Measurements from ENCODE around the gene HOMER1.
"Not testable (repeated sequence)": the region's sequence is repeated elsewhere in the genome, so short reads cannot be mapped to it uniquely, and the experiment has no call there.

The HOMER1 gene

GRCh38 chr5:79516986-79517385, 3.1 kb upstream of the HOMER1 start:
- no peak for DNase-seq

GRCh38 chr5:79516331-79516730, 2.4 kb upstream of the HOMER1 start:
- not testable (repeated sequence) for DNase-seq

DNA sequence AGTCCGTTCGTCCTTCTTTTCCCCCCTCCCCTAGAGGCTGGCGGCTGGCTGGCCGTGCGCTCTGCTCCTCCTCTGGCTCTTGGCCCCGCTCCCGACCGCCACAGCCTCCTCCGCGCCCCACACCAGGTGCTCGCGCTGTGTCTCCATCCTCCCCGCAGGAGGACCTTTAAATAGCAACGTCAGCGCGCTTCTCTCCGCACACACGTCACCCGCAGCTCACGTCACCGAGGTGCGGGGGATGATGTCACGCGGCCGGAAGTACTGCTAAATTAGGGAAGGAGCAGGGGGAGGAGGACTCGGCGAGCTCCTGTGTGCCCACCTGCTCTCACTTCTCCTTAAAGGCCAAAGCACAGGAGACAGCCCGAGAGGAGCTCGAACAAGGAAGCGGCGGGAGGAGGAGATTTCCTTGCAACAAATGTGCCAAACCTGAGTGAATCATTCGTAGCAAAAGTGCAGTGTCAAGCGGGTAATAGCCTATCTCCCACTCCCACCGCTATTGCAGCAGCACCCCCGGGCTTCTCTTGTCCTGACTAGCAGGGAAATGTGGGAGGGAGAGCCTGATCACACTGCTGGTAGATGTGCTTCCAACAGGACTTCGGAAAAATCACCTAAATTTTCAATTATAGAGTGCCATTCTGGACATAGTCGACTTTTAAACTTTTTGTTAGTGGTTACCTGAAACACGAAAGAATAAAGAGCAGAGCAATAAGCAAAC, 614 bp upstream of the HOMER1 start:
- peak; percentile 94 for DNase-seq

DNA sequence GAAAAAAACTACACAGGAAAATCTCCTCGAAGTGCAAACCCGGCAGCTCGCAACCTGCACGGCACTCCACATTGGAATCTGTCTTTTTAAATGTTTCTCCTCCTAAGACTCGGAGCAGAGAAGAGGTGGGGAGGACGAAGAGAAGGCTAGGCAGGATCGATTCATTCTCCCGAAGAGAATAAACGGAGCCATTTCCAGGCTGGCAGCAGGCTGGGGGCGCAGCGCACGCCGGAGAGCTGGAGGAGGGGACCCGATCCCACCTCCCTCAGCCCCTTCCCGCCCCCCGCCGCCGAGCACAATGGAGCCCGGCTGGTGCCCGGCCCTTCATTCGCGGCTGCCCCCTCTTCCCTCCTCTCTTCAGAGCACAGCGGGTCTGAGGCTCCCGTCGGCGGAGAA, 628 bp downstream of the HOMER1 start:
- DNase-seq: peak; percentile 10

GRCh38 chr5:79512471-79513307, 1.2 kb downstream of the HOMER1 start:
- DNase-seq: peak; percentile 19

DNA sequence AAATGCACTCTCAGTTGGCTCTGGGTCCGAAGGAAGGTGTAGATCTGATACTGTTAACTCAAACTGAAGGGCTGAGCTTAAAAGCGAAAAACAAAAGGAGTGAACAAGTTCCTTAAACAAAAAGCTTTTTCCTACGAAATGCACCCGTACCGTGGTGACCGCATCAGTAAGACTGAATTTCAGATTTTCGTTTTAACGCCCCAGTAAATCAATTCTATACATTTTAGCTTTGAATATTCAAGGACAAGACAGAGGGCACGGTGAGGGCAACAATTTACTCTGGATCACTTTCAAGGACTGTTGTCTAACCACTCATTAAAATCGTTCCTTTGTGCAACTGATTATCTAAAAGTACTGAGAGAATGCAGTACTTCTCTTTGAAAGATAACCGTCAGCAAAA, 1.9 kb downstream of the HOMER1 start:
- DNase-seq: no peak

- no peak for DNase-seq
Measured at GRCh38 chr5:79510638-79511037, 3.3 kb downstream of the HOMER1 start.

GRCh38 chr5:79509244-79509885, 4.6 kb downstream of the HOMER1 start:
- DNase-seq: no peak

DNA sequence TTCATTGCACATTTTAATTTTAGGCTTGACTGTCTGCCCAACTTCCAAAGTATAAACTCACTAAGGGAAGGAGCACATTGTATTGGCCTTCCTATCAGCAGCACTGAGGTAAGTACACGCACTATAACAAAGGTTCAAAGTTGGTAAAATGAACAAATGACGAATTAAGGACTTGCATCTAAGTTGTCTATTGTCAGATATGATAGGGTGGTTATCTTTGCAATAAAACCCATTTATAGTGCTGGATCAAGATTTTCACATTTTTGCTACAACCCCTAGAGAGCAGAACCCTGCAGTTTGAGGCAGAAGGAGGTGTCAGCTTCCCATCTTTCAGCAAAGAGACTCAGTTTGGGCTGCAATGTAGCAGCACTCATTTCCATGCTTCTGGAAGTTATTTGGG, 5.1 kb downstream of the HOMER1 start:
- no peak for DNase-seq

GRCh38 chr5:79508354-79508753, 5.6 kb downstream of the HOMER1 start:
- no peak for DNase-seq

DNA sequence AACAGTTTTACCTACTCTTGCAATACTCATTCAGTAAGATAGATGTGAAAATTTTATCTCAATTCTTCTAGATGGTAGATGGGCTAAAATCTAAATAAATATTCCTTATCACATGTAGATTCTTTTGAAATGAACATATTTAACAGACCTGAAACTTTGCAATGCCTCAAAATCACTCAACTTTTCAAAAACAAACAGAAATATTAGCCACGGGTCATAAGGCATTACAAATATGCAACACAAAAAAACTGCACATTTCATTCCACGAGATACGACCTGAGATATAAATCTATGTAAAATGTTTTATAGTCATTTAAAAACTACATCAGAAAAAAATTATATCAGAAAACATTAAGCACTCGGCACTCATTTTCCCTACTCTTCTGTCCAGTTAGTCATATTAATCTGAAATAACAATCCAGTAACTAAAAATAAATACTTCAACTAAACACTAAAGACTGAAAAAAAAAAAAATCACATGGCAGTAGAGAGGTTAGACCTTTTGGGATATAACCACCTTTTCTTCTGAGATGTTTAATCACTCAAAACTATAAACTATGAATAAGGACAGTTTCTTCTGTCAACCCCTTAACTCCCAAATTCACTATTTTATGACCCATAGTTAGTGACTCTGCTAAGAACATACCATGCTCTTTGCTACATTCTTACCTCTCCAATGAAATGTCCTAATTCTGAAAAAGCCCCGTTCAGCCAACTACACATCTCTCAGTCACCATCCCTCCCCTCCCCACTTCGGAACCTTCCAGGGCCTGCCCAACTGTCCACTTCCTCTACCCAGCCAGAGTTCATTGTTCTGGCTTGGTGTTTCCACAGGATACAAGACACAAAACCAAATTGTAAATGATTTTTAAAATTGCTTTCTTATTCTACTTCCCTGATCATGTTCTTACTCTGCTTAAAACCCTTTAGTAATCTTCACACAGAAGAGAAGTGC, 6.4 kb downstream of the HOMER1 start:
- no peak for DNase-seq

GRCh38 chr5:79505138-79505537, 8.8 kb downstream of the HOMER1 start:
- DNase-seq: no peak

DNA sequence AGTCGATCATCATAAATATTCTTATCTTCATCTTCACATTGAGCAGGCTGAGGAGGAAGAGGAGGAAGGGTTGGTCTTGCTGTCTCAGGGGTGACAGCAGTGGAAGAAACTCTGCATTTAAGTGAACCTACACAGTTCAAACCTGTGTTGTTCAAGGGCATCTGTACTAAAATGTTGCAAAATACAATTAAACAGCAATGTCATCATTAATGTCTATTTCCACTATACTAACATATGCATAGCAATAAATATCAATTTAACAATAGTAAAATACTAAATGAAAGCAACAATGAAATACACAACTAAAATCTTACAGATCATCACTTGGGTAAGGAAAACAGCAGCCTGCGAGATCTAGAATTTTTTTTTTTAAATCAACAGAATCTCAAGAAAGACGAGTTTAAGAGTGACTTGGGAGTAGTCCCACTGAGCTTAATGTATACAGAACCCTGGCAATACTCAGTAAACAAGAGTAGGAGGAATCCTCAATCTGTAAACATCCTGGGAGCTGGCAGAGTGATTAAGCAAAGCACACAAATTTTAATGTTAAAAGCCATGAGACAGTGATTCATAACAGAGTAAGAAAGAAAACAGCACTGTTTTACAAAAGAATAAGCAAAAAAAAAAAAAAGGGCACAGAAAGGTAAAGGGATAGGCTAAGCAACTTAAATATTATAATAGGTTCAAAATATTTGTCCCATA, 10.0 kb downstream of the HOMER1 start:
- no peak for DNase-seq

DNA sequence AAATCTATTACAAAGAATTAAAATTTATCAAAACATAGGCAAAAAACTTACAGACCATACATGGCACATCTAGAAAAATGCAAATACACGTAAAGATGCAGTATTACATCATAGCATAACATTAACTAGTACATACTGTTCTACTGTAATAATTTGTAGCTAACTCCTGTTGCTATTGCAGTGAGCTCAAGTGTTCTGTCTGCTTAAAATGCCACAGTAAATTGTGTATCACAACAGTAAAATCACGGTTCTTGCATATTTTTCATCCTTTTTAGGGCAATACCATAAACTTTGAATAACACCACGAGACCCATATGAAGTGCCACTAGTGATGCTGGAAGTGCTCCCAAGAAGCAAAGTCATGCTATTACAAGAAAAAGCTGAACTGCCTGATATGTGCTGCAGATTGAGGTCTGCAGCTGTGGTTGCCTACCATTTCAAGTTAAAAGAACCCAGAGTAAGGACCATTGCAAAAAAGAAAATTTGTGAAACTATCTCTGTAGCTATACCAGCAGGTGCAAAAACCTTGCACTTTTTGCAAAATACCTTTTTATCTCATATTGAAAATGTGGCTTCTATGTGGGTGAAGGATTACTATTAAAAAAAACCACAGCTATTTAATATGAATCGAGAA, 14.2 kb downstream of the HOMER1 start:
- no peak for DNase-seq

GRCh38 chr5:79495311-79495710, 18.6 kb downstream of the HOMER1 start:
- no peak for DNase-seq

DNA sequence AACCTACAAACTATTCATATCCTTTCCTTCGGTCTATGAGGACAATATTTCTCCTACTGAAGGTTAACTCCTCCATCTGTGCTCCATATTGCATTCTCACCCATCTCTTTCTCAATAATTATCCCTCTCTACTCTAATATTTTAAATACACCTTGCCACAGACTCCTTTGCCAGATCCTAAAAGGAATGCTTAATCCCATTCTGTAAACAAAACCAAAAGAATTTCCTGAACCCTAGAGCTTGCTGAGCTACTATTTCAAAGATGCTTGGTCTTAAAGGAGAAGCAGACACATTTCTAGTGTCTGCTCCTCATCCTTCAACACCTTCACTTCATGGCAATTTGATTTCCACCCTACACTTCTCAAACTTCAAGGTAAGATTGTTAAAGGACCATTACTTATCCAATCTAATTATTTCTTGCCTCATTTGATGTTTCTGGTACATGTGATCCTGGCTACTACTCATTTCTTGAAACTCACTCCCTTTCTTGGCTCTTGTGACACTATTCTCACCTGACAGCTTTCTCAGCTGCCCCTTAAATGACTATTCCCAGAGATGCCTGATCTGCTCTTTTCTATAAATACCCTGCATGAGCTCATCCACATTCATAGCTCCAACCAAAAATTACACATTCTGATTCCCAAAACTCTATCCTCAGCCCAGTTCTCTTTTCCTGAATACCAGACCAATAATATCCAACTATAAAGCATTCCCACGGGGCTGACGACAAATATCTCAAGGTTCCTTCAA, 20.2 kb downstream of the HOMER1 start:
- no peak for DNase-seq

DNA sequence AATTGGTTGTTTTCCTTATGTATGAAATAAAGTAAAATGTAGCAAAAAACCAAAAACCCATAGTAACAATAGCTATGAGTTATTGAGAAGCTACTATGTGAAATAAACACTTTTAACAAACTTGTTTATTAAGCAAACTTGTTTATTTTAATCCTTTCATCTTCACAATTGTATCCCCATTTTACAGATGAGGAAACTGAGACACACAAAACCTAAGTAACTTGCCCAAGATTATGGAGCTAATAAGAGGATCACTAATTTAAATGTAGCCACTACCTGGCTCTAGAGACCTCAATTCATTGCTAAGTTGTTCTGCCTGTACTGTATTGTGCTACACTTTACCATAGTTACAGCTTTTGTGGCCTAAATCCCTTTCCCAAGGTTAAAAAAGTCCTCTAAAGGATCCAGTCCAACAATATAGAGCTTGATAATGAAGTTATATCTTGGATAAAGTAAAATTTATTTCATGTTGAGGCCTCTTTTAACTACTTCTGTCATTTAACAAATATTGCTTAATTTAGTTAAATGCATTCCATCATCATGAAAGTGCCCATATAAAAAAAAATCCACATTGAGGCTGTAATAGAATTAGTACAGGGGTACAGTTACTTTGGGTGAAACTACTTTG, 22.1 kb downstream of the HOMER1 start:
- no peak for DNase-seq

- DNase-seq: no peak
Measured at GRCh38 chr5:79490323-79490936, 23.5 kb downstream of the HOMER1 start.

DNA sequence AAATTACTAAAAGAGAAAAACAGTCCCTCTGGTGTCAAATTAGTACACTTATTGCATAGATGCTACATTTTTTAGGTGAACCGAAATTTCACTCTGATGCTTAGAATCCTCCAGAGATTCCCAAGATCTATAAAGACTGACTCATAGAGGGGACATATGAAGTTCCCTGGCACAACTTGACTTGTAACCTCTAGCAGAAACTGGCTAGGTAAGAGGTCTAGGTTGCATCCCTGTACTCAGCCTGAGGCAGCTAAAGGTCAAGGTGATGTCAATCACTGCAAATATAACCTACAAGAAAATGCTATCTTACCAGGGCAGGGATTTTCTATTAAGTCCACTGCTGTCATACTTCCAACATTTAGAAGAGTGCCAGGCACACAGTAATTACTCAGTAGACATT, 24.2 kb downstream of the HOMER1 start:
- no peak for DNase-seq

DNA sequence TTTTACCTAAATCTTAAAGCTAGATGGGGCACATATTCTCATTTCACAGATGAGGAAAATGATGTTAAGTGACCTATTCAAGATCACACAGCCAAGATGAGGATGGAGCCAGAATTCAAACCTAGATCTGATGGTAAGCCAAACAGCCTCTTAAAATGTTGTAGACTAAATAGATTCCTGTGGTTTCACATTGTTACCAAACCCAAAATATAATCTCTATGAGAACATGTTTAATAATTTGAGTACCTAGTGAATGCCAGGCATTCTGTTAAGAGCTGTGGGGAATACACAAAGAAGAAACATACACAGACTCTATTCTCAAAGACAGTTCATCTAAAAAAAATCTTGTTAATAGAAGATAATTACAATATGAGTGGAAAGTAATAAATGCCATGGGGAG, 25.2 kb downstream of the HOMER1 start:
- peak; percentile 65 for DNase-seq

Measured in fibroblast of skin of abdomen (primary cell).